ENCODE data around the gene SDK2.

Gene SDK2

DNA sequence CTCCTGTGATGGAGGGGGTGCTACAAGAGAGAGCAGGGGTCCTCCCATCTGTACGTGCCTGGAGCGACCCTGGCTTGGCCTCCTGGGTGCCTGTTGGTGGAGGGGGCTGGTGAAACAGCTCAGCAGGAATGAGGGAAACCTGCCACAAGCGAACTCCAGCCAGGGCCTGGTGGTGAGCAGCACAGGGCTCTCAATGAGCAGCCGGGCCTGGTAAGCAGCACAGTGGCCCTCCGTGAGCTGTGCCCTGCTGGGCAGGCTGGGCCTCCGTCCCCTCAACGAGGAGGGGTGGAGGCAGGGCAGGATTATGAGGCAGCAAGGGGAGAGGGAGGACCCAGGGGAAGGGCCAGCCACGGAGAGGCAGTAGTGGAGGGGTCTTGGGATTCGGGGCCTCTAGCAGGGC is 101.9 kb downstream of the SDK2 start:
- H3K4me3 ChIP-seq (ENCODE audit: low read length), result no peak overlapping the region
- no peak for DNase-seq (ENCODE audit: low read depth)
- TF ChIP-seq, protein P1, sequence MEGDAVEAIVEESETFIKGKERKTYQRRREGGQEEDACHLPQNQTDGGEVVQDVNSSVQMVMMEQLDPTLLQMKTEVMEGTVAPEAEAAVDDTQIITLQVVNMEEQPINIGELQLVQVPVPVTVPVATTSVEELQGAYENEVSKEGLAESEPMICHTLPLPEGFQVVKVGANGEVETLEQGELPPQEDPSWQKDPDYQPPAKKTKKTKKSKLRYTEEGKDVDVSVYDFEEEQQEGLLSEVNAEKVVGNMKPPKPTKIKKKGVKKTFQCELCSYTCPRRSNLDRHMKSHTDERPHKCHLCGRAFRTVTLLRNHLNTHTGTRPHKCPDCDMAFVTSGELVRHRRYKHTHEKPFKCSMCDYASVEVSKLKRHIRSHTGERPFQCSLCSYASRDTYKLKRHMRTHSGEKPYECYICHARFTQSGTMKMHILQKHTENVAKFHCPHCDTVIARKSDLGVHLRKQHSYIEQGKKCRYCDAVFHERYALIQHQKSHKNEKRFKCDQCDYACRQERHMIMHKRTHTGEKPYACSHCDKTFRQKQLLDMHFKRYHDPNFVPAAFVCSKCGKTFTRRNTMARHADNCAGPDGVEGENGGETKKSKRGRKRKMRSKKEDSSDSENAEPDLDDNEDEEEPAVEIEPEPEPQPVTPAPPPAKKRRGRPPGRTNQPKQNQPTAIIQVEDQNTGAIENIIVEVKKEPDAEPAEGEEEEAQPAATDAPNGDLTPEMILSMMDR (IDR thresholded peaks at IDR 0.05; ENCODE audit: insufficient read depth, low read depth, low read length, missing control alignments), result no peak

DNA sequence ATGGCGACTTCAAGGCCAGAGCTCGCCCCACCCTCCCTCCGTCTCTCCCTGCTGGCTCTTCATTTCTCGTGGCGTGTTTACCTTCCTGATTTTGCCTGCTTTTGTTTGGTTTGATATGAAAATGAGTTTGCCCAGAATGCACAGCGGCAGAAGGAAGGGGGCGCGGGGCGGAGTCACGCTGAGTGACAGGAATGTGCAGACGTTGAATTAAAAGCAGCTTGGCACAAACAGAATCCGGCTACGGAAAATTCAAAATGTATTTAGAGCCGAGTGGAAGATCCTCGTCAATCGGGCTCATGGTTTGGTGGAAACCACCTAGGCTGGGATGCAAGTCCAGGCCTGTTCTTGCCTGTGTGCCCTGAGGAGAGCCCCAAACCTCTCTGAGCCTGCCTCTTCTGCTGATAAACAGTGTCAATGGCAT is 102.7 kb downstream of the SDK2 start:
- H3K4me3 ChIP-seq (ENCODE audit: low read length), result no peak overlapping the region
- DNase-seq (ENCODE audit: low read depth), result peak; percentile 72
- TF ChIP-seq, protein P1 (IDR thresholded peaks at IDR 0.05; ENCODE audit: insufficient read depth, low read depth, low read length, missing control alignments), result no peak

DNA sequence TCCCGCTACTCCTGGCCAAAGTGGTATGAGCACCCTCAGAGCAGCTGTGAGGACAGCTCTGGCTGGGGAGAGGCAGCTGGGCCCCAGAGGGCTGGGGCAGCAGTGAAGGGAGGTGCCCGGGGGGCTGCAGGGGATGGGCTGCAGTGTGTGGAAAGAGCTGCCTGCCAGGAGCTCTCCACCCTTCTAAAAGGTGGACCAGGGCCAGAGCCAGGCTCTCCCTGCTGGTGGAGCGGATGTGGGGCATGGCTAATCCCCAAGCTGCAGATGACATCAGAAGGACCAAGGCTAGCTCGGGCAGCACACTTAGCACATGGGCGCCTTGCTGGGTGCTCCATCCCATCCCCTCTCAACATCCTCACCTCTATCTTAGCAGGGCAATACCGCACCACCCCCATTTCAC is 103.1 kb downstream of the SDK2 start:
- H3K4me3 ChIP-seq (ENCODE audit: low read length), result no peak overlapping the region
- TF ChIP-seq, protein P1 (IDR thresholded peaks at IDR 0.05; ENCODE audit: insufficient read depth, low read depth, low read length, missing control alignments), result peak; percentile 29
- peak; percentile 56 for DNase-seq (ENCODE audit: low read depth)

DNA sequence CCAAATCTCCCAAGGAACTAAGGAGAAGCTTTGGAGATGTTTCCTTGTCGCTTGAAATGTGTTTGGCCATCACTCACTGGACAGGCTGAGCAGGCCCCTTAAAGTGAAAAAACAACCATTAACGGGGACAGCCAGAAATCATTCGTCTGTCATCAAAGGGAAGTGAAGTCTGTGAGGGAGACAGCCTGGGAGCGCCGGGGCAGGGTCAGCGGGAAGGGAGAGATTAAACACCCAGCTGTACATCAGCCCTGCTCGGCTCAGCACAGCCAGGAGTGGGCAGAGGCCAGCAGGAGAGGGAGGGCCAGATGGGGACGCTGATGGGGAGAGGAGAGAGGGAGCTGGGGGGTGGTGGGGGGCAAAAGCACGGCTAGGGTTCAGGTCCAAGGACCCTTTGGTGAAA is 105.1 kb downstream of the SDK2 start:
- DNase-seq (ENCODE audit: low read depth), result no peak
- TF ChIP-seq, protein P1 (IDR thresholded peaks at IDR 0.05; ENCODE audit: insufficient read depth, low read depth, low read length, missing control alignments), result no peak

DNA sequence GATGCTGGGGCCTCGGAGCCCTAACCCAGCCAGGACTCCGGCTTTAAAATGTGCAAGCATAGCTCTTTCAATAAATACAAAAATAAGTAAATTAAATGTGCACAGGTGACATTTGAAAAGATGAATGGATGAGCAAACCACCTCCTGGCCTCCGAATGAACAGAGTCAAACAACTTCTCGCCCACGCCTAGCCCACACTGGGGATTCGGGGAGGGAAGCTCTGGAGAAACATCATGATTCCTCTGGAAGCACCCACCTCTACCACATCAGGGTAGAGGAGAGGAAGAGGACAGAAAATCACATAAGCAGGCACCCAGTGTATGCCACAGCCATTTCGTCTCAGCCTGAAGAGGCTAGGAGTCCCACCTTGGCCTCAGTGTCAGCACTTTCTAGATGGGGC is 105.8 kb downstream of the SDK2 start:
- TF ChIP-seq, protein P1 (IDR thresholded peaks at IDR 0.05; ENCODE audit: insufficient read depth, low read depth, low read length, missing control alignments), result no peak
- no peak overlapping the region for H3K4me3 ChIP-seq (ENCODE audit: low read length)
- DNase-seq (ENCODE audit: low read depth), result no peak

More for the DNA sequence above, 105.1 kb downstream of the SDK2 start:
- no peak overlapping the region for H3K4me3 ChIP-seq (ENCODE audit: low read length)

DNA sequence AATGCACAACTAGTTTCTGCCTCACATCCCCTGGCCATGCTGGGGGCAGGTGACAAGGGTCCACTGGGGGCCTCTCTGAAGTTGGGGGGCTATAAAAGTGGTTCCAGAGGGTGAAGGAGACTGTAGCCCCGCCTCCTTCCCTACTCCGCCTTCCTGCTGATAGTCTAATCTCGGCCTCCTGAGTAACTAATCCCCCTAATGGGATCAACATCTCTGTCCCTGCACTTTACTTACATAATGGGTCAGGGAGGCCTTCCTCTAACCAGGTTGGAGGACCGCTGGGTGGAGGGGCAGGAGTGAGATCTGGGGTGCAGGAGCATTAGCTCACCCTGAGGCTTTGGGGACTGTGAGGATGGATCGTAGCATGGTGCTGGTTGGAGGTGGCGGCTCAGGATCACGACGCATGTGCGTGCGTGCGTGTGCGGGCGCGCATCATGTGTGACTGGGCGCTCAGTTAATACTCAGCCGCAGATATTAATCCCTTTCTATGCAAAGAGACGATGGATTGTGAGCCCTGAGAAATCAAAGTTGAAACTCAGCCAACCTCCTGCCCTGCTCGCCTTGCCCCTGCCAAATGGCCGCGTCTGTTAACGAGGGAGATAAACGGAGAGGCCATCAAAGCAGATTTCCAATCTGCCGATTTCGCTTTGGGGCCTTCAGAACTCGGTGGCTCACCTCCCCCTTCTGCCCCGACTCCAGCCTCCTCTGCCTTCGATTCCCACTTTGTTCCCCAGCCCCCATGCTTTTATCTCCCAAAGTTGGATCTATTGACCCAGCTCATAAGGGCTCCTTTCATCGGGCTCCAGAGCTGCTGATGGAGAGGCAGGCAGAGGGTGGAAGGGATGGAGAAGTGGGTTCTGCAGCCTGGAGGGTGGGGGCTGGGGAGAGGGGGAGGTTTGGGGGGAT is 107.3 kb downstream of the SDK2 start:
- no peak overlapping the region for H3K4me3 ChIP-seq (ENCODE audit: low read length)
- TF ChIP-seq, protein P1 (IDR thresholded peaks at IDR 0.05; ENCODE audit: insufficient read depth, low read depth, low read length, missing control alignments), result no peak
- no peak for DNase-seq (ENCODE audit: low read depth)

DNA sequence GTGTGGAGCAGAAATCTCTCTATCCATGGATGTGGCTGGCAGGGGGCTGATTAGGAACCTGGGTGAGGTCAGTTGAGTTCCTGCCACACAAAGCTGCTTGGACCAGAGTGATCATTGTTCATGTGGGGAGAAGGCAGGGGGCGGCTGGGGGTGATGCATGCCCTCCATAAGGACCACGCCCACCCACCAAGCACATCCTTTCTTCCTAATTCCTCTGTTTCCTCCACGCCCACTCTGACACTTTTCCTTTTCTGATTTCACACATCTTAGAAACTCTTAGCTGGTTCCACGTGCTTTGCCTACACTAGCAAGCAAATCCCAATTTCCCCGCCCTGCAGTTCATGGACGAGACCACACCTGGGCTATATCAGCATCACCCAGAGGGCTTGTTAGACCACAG is 108.5 kb downstream of the SDK2 start:
- TF ChIP-seq, protein P1 (IDR thresholded peaks at IDR 0.05; ENCODE audit: insufficient read depth, low read depth, low read length, missing control alignments), result no peak
- no peak overlapping the region for H3K4me3 ChIP-seq (ENCODE audit: low read length)
- no peak for DNase-seq (ENCODE audit: low read depth)

Data from epithelial cell of esophagus (primary cell).